AG09319 (cell line): ENCODE measurements around the gene TPD52L1.
"Not testable (repeated sequence)": the region's sequence is repeated elsewhere in the genome, so short reads cannot be mapped to it uniquely, and the experiment has no call there.

Experiments used
- DNase-seq: peaks from one replicate; pipeline ENCODE4 v3.0.0-alpha.2; 2010; ENCODE audit warnings: low read depth; ENCODE audit errors: extremely low read depth
- CTCF ChIP-seq: IDR thresholded peaks from 2 replicates; pipeline ENCODE4 v1.5.1; 2011; ENCODE audit warnings: low read depth, mild to moderate bottlenecking, inconsistent platforms, low read length, moderate library complexity

The TPD52L1 gene

GRCh38 chr6:125123468-125124048 is 30.0 kb upstream of the TPD52L1 start:
- no peak for TF ChIP-seq CTCF
- DNase-seq = no peak

- no peak for TF ChIP-seq CTCF
- DNase-seq = no peak
Measured at GRCh38 chr6:125124049-125124669, 29.4 kb upstream of the TPD52L1 start.

- DNase-seq = not testable (repeated sequence)
Measured at GRCh38 chr6:125125856-125126255, 27.7 kb upstream of the TPD52L1 start.

- DNase-seq = no peak
- no peak for TF ChIP-seq CTCF
Measured at GRCh38 chr6:125129354-125129753, 24.2 kb upstream of the TPD52L1 start.

- TF ChIP-seq CTCF = no peak
- no peak for DNase-seq
Measured at GRCh38 chr6:125132058-125132457, 21.5 kb upstream of the TPD52L1 start.

- TF ChIP-seq CTCF = no peak
- no peak for DNase-seq
Measured at GRCh38 chr6:125136378-125136777, 17.2 kb upstream of the TPD52L1 start.

- TF ChIP-seq CTCF = no peak
- DNase-seq = no peak
Measured at GRCh38 chr6:125138083-125138482, 15.5 kb upstream of the TPD52L1 start.

- no peak for DNase-seq
- TF ChIP-seq CTCF = no peak
Measured at GRCh38 chr6:125140808-125141207, 12.8 kb upstream of the TPD52L1 start.
